Measurements from ENCODE around the gene APOL4. TPM values are rescaled to one million over a fixed set of nuclear protein-coding genes. Genes with fewer than 3 reads are reported as not detected.

APOL4 gene
- total and polyA plus RNA-seq, 2 donors (not counting 1 experiment from before 2014, with no cell fraction given) = 0.03 TPM; not detected in 1

GRCh38 chr22:36175892-36176291 is 25.7 kb downstream of the APOL4 start:
- intact Hi-C loops (cut with micrococcal nuclease) = no loop called here
- TF ChIP-seq EZH2 (IDR thresholded peaks at IDR 0.05; ENCODE audit: borderline replicate concordance, insufficient read depth, low read depth, low read length, poor library complexity, severe bottlenecking) = no peak
- no peak for TF ChIP-seq CTCF (IDR thresholded peaks at IDR 0.05)
- no peaks in the 10 kb centered on the region for H3K79me2 ChIP-seq (ENCODE audit: control insufficient read depth, insufficient read depth, low read length)
- H3K4me3 Mint-ChIP-seq = no peak overlapping the region
- no peak overlapping the region for H3K27ac ChIP-seq (ENCODE audit: low read length in 2 of 2)
- no peaks in the 10 kb centered on the region for H3K27me3 ChIP-seq (replicated peaks in 1 of 4; ENCODE audit: control extremely low read depth in 1 of 4, control insufficient read depth in 3 of 4, insufficient read depth in 4 of 4, low read length in 3 of 4)
- H2AFZ ChIP-seq (ENCODE audit: insufficient read depth, low read depth, low read length, poor library complexity, severe bottlenecking) = no peak overlapping the region
- H3K9me3 ChIP-seq (ENCODE audit: control extremely low read depth in 1 of 3, control insufficient read depth in 2 of 3, insufficient read depth in 1 of 3, low read length in 2 of 3) = no peaks in the 10 kb centered on the region
- peaks cover 0 to 5% of the 10 kb centered on the region in 2 donors for H3K4me1 ChIP-seq (ENCODE audit: control insufficient read depth in 2 of 2, insufficient read depth in 2 of 2, low read length in 2 of 2)
- H3K27ac Mint-ChIP-seq = no peak overlapping the region
- no peaks in the 10 kb centered on the region for H3K9me3 Mint-ChIP-seq (ENCODE audit: insufficient read depth)
- H4K20me1 ChIP-seq (ENCODE audit: control insufficient read depth, insufficient read depth, low read length, poor library complexity, severe bottlenecking) = no peaks in the 10 kb centered on the region
- H3K4me3 ChIP-seq (ENCODE audit: control extremely low read depth in 1 of 5, extremely low read depth in 1 of 5, insufficient read depth in 1 of 5, low read depth in 2 of 5, low read length in 4 of 5) = no peak overlapping the region
- H3K4me2 ChIP-seq (replicated peaks; ENCODE audit: low read depth, low read length, poor library complexity, severe bottlenecking) = no peak overlapping the region
- H3K36me3 ChIP-seq (replicated peaks in 1 of 2; ENCODE audit: control extremely low read depth in 1 of 2, control insufficient read depth in 1 of 2, extremely low read depth in 1 of 2, insufficient read depth in 2 of 2, low read length in 1 of 2) = no peaks in the 10 kb centered on the region
- H3K27me3 Mint-ChIP-seq = no peaks in the 10 kb centered on the region
- no peak for ATAC-seq (ENCODE audit: low read depth)
- H3K4me1 Mint-ChIP-seq = peaks cover 5% of the 10 kb centered on the region
- POLR2A ChIA-PET = no interaction called here
- H3K9ac ChIP-seq (ENCODE audit: low read length) = no peak overlapping the region
- CTCF ChIA-PET = interaction anchor here (0.6 to 12.3 kb wide), 3 partner anchors 15 to 800 kb away, joined by 6 to 182 read pairs (median 174); partner anchors contain the start of gene APOL3
- 42% methylated on average over 1 of the region's 1 CpG for WGBS (ENCODE audit: insufficient coverage)
- no peak for DNase-seq

DNA sequence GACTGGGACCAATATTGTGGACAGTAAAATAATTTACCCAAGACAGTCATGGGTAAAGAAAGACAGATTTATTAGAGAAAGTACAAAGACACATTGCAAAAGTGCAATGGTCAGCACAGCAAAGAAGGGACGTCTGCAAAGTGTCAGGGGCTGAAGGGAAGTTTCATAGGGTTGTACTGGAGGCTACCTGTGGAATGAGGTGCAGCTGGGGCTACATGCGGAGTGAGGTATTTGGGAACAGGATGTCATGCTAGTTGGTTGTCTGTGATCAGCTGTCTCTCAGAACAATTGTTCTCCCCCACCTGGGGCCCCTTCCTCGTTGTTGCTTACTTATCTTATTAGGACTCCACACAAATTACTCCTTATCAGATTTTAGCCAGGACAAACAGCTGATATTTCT is 29.7 kb downstream of the APOL4 start:
- Histone ChIP-seq H2AFZ (ENCODE audit: insufficient read depth, low read depth, low read length, poor library complexity, severe bottlenecking) (no peak overlapping the region), H4K20me1 (ENCODE audit: control insufficient read depth, insufficient read depth, low read length, poor library complexity, severe bottlenecking) (no peaks in the 10 kb centered on the region), H3K9me3 (ENCODE audit: control extremely low read depth in 1 of 3, control insufficient read depth in 2 of 3, insufficient read depth in 1 of 3, low read length in 2 of 3) (peaks cover 0 to 5% (median 0%) of the 10 kb centered on the region in 3 donors), H3K9ac (ENCODE audit: low read length) (no peak overlapping the region), H3K27ac (ENCODE audit: low read length in 2 of 2) (no peak overlapping the region), H3K27me3 (replicated peaks in 1 of 4; ENCODE audit: control extremely low read depth in 1 of 4, control insufficient read depth in 3 of 4, insufficient read depth in 4 of 4, low read length in 3 of 4) (no peaks in the 10 kb centered on the region), H3K4me1 (ENCODE audit: control insufficient read depth in 2 of 2, insufficient read depth in 2 of 2, low read length in 2 of 2) (no peaks in the 10 kb centered on the region), H3K36me3 (replicated peaks in 1 of 2; ENCODE audit: control extremely low read depth in 1 of 2, control insufficient read depth in 1 of 2, extremely low read depth in 1 of 2, insufficient read depth in 2 of 2, low read length in 1 of 2) (no peaks in the 10 kb centered on the region), H3K4me3 (ENCODE audit: control extremely low read depth in 1 of 5, extremely low read depth in 1 of 5, insufficient read depth in 1 of 5, low read depth in 2 of 5, low read length in 4 of 5) (no peak overlapping the region), H3K4me2 (replicated peaks; ENCODE audit: low read depth, low read length, poor library complexity, severe bottlenecking) (no peak overlapping the region), H3K79me2 (ENCODE audit: control insufficient read depth, insufficient read depth, low read length) (no peaks in the 10 kb centered on the region)
- DNase-seq (no peak), ATAC-seq (ENCODE audit: low read depth) (no peak)
- Mint-ChIP-seq H3K4me3 (no peak overlapping the region), H3K9me3 (ENCODE audit: insufficient read depth) (peaks cover 3% of the 10 kb centered on the region), H3K4me1 (peaks cover 2% of the 10 kb centered on the region), H3K27me3 (no peaks in the 10 kb centered on the region), H3K27ac (no peak overlapping the region)
- WGBS (ENCODE audit: insufficient coverage) = 54% methylated on average over 2 of the region's 3 CpGs
- POLR2A ChIA-PET = no interaction called here
- TF ChIP-seq EZH2 (IDR thresholded peaks at IDR 0.05; ENCODE audit: borderline replicate concordance, insufficient read depth, low read depth, low read length, poor library complexity, severe bottlenecking) (no peak), CTCF (IDR thresholded peaks at IDR 0.05) (no peak)
- CTCF ChIA-PET = interaction anchor here (0.8 to 12.3 kb wide), 6 partner anchors 11 to 68 kb away, joined by 3 to 182 read pairs (median 4); partner anchors contain the start of genes APOL2 and APOL3
- intact Hi-C loops (cut with micrococcal nuclease) = no loop called here
